Activated T-cell treated with anti-CD3 and anti-CD28 coated beads for 24 hours (primary cell): ENCODE measurements around the gene LRRC58.

Experiments
- DNase-seq: peaks from one replicate; pipeline ENCODE4 v3.0.0-alpha.2; 2020; ENCODE audit warnings: low read depth

Gene LRRC58

GRCh38 chr3:120276767-120277166 lies 72.4 kb downstream of the LRRC58 start:
- no peak for DNase-seq

DNA sequence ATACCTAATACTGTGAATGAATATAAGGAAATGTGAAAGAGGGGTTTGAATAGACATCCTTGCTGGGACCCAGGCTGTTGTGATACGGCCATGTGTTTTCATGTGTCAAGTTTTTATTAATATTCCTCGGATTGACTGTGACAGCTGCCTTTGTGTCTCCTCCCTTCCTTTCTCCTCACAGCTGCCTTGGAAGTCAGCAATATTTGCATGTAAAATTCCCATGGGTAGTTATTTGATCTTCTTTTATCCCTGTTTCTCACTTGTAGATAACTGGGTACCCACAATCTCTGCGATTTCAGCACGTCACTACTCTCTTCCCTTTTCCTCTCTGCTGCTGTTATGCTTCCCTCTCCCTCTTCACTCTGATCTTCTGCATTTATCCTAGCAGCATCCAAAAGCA lies 73.5 kb downstream of the LRRC58 start:
- no peak for DNase-seq

DNA sequence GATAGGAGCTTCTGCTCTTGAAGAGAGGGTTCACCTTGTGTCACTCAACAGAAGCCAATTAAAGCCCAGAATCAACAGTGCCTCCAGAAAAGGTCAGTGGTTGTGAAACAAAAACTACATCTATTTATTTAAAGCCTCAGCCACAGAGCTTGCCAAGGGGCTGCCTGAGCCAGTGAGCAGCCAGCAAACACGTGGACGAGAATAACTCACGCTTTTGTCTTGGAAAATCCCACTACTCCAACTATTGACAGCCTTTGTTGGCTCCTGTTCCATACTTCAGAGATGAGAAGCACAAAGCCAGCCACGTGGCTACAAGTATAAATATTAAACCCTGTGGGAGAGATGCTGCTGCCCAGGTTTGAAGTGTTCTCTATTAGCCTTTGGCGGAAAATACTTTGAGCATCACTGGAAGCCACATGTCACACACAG lies 74.4 kb downstream of the LRRC58 start:
- no peak for DNase-seq
